ENCODE measurements around the gene INTS13. TPM values are rescaled to one million over a fixed set of nuclear protein-coding genes. Genes with fewer than 3 reads are reported as not detected.

INTS13 gene
- total RNA-seq, 1 experiment from 2014 or later: 67.8 TPM

DNA sequence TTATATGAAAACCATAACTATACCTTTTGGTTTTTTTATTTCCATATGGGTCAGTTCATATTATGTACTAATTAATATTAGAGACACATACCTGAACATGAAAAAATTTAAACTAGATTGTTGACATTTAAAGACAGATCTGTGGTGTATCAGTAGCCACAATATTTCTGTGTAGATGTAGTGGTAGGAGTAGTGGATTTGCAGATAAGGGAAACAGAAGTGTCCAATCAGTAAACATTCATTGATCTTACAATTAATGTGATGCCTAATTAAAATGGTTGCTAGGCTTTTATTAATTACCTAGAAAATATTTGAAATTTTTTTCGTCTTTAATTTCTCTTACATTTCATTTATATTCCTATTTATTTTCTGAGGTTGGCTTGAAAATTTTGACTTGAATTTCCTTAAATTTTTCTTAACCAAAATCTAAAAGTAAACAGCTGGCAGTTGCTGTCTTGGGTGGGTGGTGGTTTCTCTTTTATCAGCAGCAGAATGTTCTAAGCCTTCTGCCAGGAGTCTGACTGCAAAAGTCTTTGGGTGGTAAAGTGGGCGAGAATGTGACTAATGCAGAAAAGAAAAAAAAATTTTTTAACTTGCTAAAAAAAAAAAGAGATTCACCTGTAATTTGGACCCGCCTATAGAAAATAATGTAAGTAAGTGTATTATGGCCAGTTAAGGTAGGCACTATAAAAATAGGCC is 2.9 kb upstream of the INTS13 start:
- peak overlapping the region; percentile 91 for H3K4me3 Mint-ChIP-seq (ENCODE audit: unreplicated experiment)
- intact Hi-C loops (cut with micrococcal nuclease): no loop called here
- no peaks in the 10 kb centered on the region for H3K36me3 Mint-ChIP-seq (ENCODE audit: insufficient read depth, unreplicated experiment)
- no peaks in the 10 kb centered on the region for H3K27me3 Mint-ChIP-seq (ENCODE audit: insufficient read depth, unreplicated experiment)
- CTCF ChIA-PET: interaction anchor here (0.7 kb wide), 2 partner anchors 12 to 17 kb away, joined by 4 read pairs; no protein-coding TSS in a partner anchor
- no TSS peak for BruUV-seq (replicated peaks)
- TF ChIP-seq CTCF (IDR thresholded peaks at IDR 0.05; ENCODE audit: unreplicated experiment): no peak
- POLR2A ChIA-PET: interaction anchor here (0.6 to 3.5 kb wide), 5 partner anchors 11 to 82 kb away, joined by 3 to 25 read pairs (median 6); partner anchors contain the start of gene MED21
- no peaks in the 10 kb centered on the region for H3K9me3 Mint-ChIP-seq (ENCODE audit: unreplicated experiment)
- no peak for DNase-seq (ENCODE audit: unreplicated experiment)
- H3K4me1 Mint-ChIP-seq (ENCODE audit: insufficient read depth, unreplicated experiment): peaks cover 26% of the 10 kb centered on the region
- H3K27ac Mint-ChIP-seq (ENCODE audit: low read depth, unreplicated experiment): peak overlapping the region; percentile 81

DNA sequence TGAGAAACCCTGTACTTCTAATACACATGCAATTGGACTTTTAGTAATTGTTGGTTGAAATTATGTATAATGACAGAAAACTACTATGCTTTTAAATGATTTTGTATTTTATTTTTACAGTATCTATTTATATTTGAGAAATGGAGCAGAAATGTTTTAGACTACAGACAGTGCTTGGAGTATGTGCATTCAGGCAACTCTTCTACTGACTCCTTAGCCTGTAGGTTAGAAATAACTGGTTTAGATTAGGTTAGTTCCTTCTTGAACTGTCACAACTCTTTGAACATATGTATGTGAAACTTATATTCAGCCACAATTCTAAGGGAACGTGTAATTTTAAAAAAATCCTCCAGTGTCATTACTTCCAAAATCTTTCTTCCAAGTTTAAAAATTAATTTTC is 2.2 kb upstream of the INTS13 start:
- peak overlapping the region; percentile 91 for H3K4me3 Mint-ChIP-seq (ENCODE audit: unreplicated experiment)
- no TSS peak for BruUV-seq (replicated peaks)
- H3K9me3 Mint-ChIP-seq (ENCODE audit: unreplicated experiment): no peaks in the 10 kb centered on the region
- no peak for TF ChIP-seq CTCF (IDR thresholded peaks at IDR 0.05; ENCODE audit: unreplicated experiment)
- CTCF ChIA-PET: no interaction called here
- H3K27me3 Mint-ChIP-seq (ENCODE audit: insufficient read depth, unreplicated experiment): no peaks in the 10 kb centered on the region
- H3K36me3 Mint-ChIP-seq (ENCODE audit: insufficient read depth, unreplicated experiment): no peaks in the 10 kb centered on the region
- H3K27ac Mint-ChIP-seq (ENCODE audit: low read depth, unreplicated experiment): peak overlapping the region; percentile 97
- DNase-seq (ENCODE audit: unreplicated experiment): no peak
- POLR2A ChIA-PET: interaction anchor here (0.6 to 2.2 kb wide), 7 partner anchors 24 to 530 kb away, joined by 3 to 39 read pairs (median 6); partner anchors contain the start of genes MED21 and TM7SF3
- peaks cover 33% of the 10 kb centered on the region for H3K4me1 Mint-ChIP-seq (ENCODE audit: insufficient read depth, unreplicated experiment)
- intact Hi-C loops (cut with micrococcal nuclease): loop anchor here (2.0 to 5.0 kb wide), 3 partner anchors 73 to 762 kb away; no protein-coding TSS in a partner anchor

GRCh38 chr12:26939192-26939832 is 1.5 kb upstream of the INTS13 start:
- peak; percentile 28 for DNase-seq (ENCODE audit: unreplicated experiment)
- peak overlapping the region; percentile 91 for H3K4me3 Mint-ChIP-seq (ENCODE audit: unreplicated experiment)
- H3K4me1 Mint-ChIP-seq (ENCODE audit: insufficient read depth, unreplicated experiment): peaks cover 39% of the 10 kb centered on the region
- no peaks in the 10 kb centered on the region for H3K27me3 Mint-ChIP-seq (ENCODE audit: insufficient read depth, unreplicated experiment)
- H3K36me3 Mint-ChIP-seq (ENCODE audit: insufficient read depth, unreplicated experiment): no peaks in the 10 kb centered on the region
- intact Hi-C loops (cut with micrococcal nuclease): loop anchor here (2.0 to 5.0 kb wide), 3 partner anchors 73 to 763 kb away; no protein-coding TSS in a partner anchor
- TSS peak; percentile 36 for BruUV-seq (replicated peaks)
- H3K9me3 Mint-ChIP-seq (ENCODE audit: unreplicated experiment): no peaks in the 10 kb centered on the region
- TF ChIP-seq CTCF (IDR thresholded peaks at IDR 0.05; ENCODE audit: unreplicated experiment): no peak
- ChIA-PET CTCF (no interaction called here), POLR2A (interaction anchor here (0.5 to 2.2 kb wide), 13 partner anchors 12 to 531 kb away, joined by 3 to 39 read pairs (median 3); partner anchors contain the start of genes MED21 and TM7SF3)
- H3K27ac Mint-ChIP-seq (ENCODE audit: low read depth, unreplicated experiment): peak overlapping the region; percentile 97

- peak overlapping the region; percentile 91 for H3K4me3 Mint-ChIP-seq (ENCODE audit: unreplicated experiment)
- H3K27me3 Mint-ChIP-seq (ENCODE audit: insufficient read depth, unreplicated experiment): no peaks in the 10 kb centered on the region
- DNase-seq (ENCODE audit: unreplicated experiment): no peak
- H3K4me1 Mint-ChIP-seq (ENCODE audit: insufficient read depth, unreplicated experiment): peaks cover 39% of the 10 kb centered on the region
- ChIA-PET CTCF (no interaction called here), POLR2A (interaction anchor here (0.5 to 2.2 kb wide), 12 partner anchors 13 to 395 kb away, joined by 3 to 39 read pairs (median 3); partner anchors contain the start of genes MED21 and TM7SF3)
- BruUV-seq (replicated peaks): no TSS peak
- no peaks in the 10 kb centered on the region for H3K9me3 Mint-ChIP-seq (ENCODE audit: unreplicated experiment)
- no peaks in the 10 kb centered on the region for H3K36me3 Mint-ChIP-seq (ENCODE audit: insufficient read depth, unreplicated experiment)
- intact Hi-C loops (cut with micrococcal nuclease): loop anchor here (2.0 to 5.0 kb wide), 3 partner anchors 74 to 764 kb away; no protein-coding TSS in a partner anchor
- no peak for TF ChIP-seq CTCF (IDR thresholded peaks at IDR 0.05; ENCODE audit: unreplicated experiment)
- H3K27ac Mint-ChIP-seq (ENCODE audit: low read depth, unreplicated experiment): peak overlapping the region; percentile 97
These were observed 901 bp upstream of the INTS13 start for GRCh38 chr12:26938701-26939062.
